K562 (cell line): Measurements from ENCODE around the gene ZDHHC14. TPM values are rescaled to one million over a fixed set of nuclear protein-coding genes. Genes with fewer than 3 reads are reported as not detected.

Source experiments
- ATAC-seq: fragments of 200-7000 bp; cut with Tn5 transposase; 3 replicates; pipeline ENCODE4 v1.9.1; 2020; ENCODE audit warnings: moderate library complexity
- BruUV-seq: library from RNA; stranded (reverse); fragments of 400-500 nt; replicated peaks from 2 replicates; lab custom pipeline; 2021; lab: Mats Ljungman, UMichigan
- CTCF ChIA-PET: fragments of 300-600 bp; formaldehyde crosslinking; extraction: SDS; loops from one replicate; lab custom pipeline; 2021; ENCODE audit warnings: low intra/inter-chr PET ratio; lab: Yijun Ruan, JAX
- POLR2A ChIA-PET: fragments of 300-600, 350-650 bp; sonication (Branson Sonifier 250); formaldehyde crosslinking; extraction: SDS; loops from one replicate; lab custom pipeline; 2021; ENCODE audit warnings: antibody characterized with exemption, inconsistent platforms; lab: Yijun Ruan, JAX
- DNase-seq, 4 experiments: peaks; one replicate each; pipeline versions ENCODE4 v3.0.0 to v3.0.0-alpha.2; 2011 to 2018; ENCODE audit warnings: low spot score in 3 of 4, mixed read lengths in 3 of 4; ENCODE audit errors: extremely low read depth in 1 of 4
- FAIRE-seq: peaks from 2 replicates; lab custom pipeline; 2011; peaks lifted over from hg19 to GRCh38; lab: Jason Lieb, UNC
- H2AFZ ChIP-seq: 2 replicates; pipeline ENCODE4 v1.6.0; 2011; ENCODE audit warnings: low read depth, low read length, control low read depth, inconsistent platforms
- H3K27ac ChIP-seq: fragments of 200-600 bp; 3 replicates; pipeline ENCODE4 v1.8.0; 2011; ENCODE audit warnings: low read depth, mild to moderate bottlenecking, control low read depth, inconsistent platforms, low read length, moderate library complexity, mixed read lengths; ENCODE audit errors: extremely low read depth
- H3K27me3 ChIP-seq, 2 experiments: fragments of 300-600 bp in 1 of 2; 2 replicates in 1 of 2; 3 replicates in 1 of 2; pipeline versions ENCODE4 v1.6.0 to v1.8.0; 2011; ENCODE audit warnings: inconsistent platforms in 2 of 2, low read length in 2 of 2, mild to moderate bottlenecking in 1 of 2, mixed read lengths in 1 of 2, moderate library complexity in 1 of 2; ENCODE audit not compliant: control insufficient read depth in 2 of 2, insufficient read depth in 2 of 2
- H3K36me3 ChIP-seq: fragments of 300-600 bp; 3 replicates; pipeline ENCODE4 v1.8.0; 2011; ENCODE audit warnings: mild to moderate bottlenecking, low read length, inconsistent platforms; ENCODE audit not compliant: control insufficient read depth, insufficient read depth
- H3K4me1 ChIP-seq, 2 experiments: fragments of 200-600 bp in 1 of 2; replicated peaks in 1 of 2; 2 replicates in 1 of 2; 3 replicates in 1 of 2; pipeline versions ENCODE4 v1.5.1 to v1.8.0; 2011; ENCODE audit warnings: inconsistent platforms in 2 of 2, low read length in 2 of 2, mild to moderate bottlenecking in 1 of 2, mixed read lengths in 1 of 2, moderate library complexity in 1 of 2; ENCODE audit not compliant: control insufficient read depth in 2 of 2, insufficient read depth in 2 of 2
- H3K4me2 ChIP-seq: 2 replicates; pipeline ENCODE4 v1.6.1; 2011; ENCODE audit warnings: low read length, control low read depth, inconsistent platforms, mixed read lengths; ENCODE audit not compliant: insufficient read depth
- H3K4me3 ChIP-seq: fragments of 200-600 bp; sonication (generic), shearing (Covaris generic); 2 replicates; pipeline ENCODE4 v1.5.1; 2016; ENCODE audit warnings: control low read depth, inconsistent platforms
- H3K79me2 ChIP-seq: fragments of 200-600 bp; 3 replicates; pipeline ENCODE4 v1.8.0; 2011; ENCODE audit warnings: low read length, inconsistent platforms; ENCODE audit not compliant: control insufficient read depth, insufficient read depth
- H3K9ac ChIP-seq, 2 experiments: 2 replicates each; pipeline versions ENCODE4 v1.6.0 to v1.6.1; 2011; ENCODE audit warnings: low read depth in 2 of 2, low read length in 2 of 2, control low read depth in 1 of 2, inconsistent platforms in 1 of 2, mild to moderate bottlenecking in 1 of 2, mixed read lengths in 1 of 2; ENCODE audit not compliant: insufficient read depth in 1 of 2
- H3K9me1 ChIP-seq: one replicate; pipeline ENCODE4 v1.6.0; 2011; ENCODE audit warnings: inconsistent platforms, mild to moderate bottlenecking, low read length, moderate library complexity; ENCODE audit not compliant: control insufficient read depth, insufficient read depth
- H3K9me3 ChIP-seq: replicated peaks from 2 replicates; pipeline ENCODE4 v1.5.1; 2011; ENCODE audit warnings: low read depth, low read length, inconsistent platforms; ENCODE audit not compliant: control insufficient read depth, insufficient read depth
- H4K20me1 ChIP-seq: replicated peaks from 2 replicates; pipeline ENCODE4 v1.6.1; 2011; ENCODE audit warnings: low read length, inconsistent platforms, mixed read lengths; ENCODE audit not compliant: control insufficient read depth, insufficient read depth
- ARNT ChIP-seq, 2 experiments: fragments of 450-650 bp; IDR thresholded peaks; 2 replicates each; pipeline ENCODE4 v1.6.1; 2016; ENCODE audit warnings: mild to moderate bottlenecking in 1 of 2
- BDP1 ChIP-seq: IDR thresholded peaks from 3 replicates; pipeline ENCODE4 v1.6.1; 2011; ENCODE audit not compliant: insufficient read length, insufficient read depth
- CTBP1 ChIP-seq: fragments of 450-650 bp; IDR thresholded peaks from 2 replicates; pipeline ENCODE4 v1.6.1; 2016; ENCODE audit warnings: borderline replicate concordance
- ETV6 ChIP-seq, 3 experiments: fragments of 150-350 bp in 1 of 3; sonication (generic) in 1 of 3; formaldehyde crosslinking in 1 of 3; IDR thresholded peaks; 2 replicates each; pipeline versions ENCODE4 v1.6.1 to v1.8.0; 2014 to 2022; ENCODE audit warnings: borderline replicate concordance in 2 of 3, low read depth in 2 of 3, antibody characterized with exemption in 1 of 3, low read length in 1 of 3, mild to moderate bottlenecking in 1 of 3, missing genetic modification reagents in 1 of 3
- HMG20B ChIP-seq: fragments of 250-450 bp; sonication (Bioruptor Pico); IDR thresholded peaks from 2 replicates; pipeline ENCODE4 v1.5.0; 2021; ENCODE audit warnings: mild to moderate bottlenecking
- LCOR ChIP-seq: sonication (generic); formaldehyde crosslinking; IDR thresholded peaks from 2 replicates; pipeline ENCODE4 v1.8.0; 2022; ENCODE audit warnings: mild to moderate bottlenecking, missing genetic modification reagents
- PCBP2 ChIP-seq: fragments of 200-400 bp; formaldehyde crosslinking; IDR thresholded peaks from 2 replicates; pipeline ENCODE4 v1.6.1; 2018; ENCODE audit warnings: low read length, low read depth, mild to moderate bottlenecking, moderate library complexity; ENCODE audit not compliant: poor library complexity, severe bottlenecking
- PKNOX1 ChIP-seq: fragments of 450-650 bp; IDR thresholded peaks from 2 replicates; pipeline ENCODE4 v1.6.1; 2016
- RB1 ChIP-seq: fragments of 450-650 bp; IDR thresholded peaks from 2 replicates; pipeline ENCODE4 v1.6.1; 2017; ENCODE audit warnings: low read depth, mild to moderate bottlenecking
- SRF ChIP-seq, 2 experiments: fragments of 250-450, 450-650 bp in 1 of 2; sonication (Bioruptor Pico) in 1 of 2; sonication (generic) in 1 of 2; formaldehyde crosslinking; IDR thresholded peaks; 2 replicates each; pipeline versions ENCODE4 v1.5.0 to v1.5.1; 2020 to 2022; ENCODE audit warnings: mild to moderate bottlenecking in 1 of 2, missing genetic modification reagents in 1 of 2
- STAT5B ChIP-seq: fragments of 250-450 bp; sonication (Bioruptor Pico); IDR thresholded peaks from 2 replicates; pipeline ENCODE4 v1.8.0; 2021; ENCODE audit warnings: mild to moderate bottlenecking, inconsistent platforms
- TRIM25 ChIP-seq: fragments of 450-650 bp; IDR thresholded peaks from 2 replicates; pipeline ENCODE4 v1.7.0; 2016; ENCODE audit warnings: borderline replicate concordance
- XRCC3 ChIP-seq: fragments of 450-650 bp; IDR thresholded peaks from 2 replicates; pipeline ENCODE4 v1.6.1; 2017; ENCODE audit warnings: mild to moderate bottlenecking, moderate library complexity
- ZNF197 ChIP-seq: fragments of 200-800 bp; sonication (Bioruptor generic); IDR thresholded peaks from 2 replicates; pipeline ENCODE4 v1.6.1; 2016; ENCODE audit warnings: low read depth, missing genetic modification characterization, missing compliant biosample characterization
- ZNF436 ChIP-seq: fragments of 250-450, 450-650 bp; sonication (Bioruptor Pico); formaldehyde crosslinking; IDR thresholded peaks from 2 replicates; pipeline ENCODE4 v1.7.0; 2020; ENCODE audit warnings: mild to moderate bottlenecking
- WGBS: fragments of 100-300 bp; shearing (Covaris generic); methylation state at CpG from one replicate; pipeline ENCODE4 v1.1.6; 2016; ENCODE audit warnings: low coverage, mixed read lengths; ENCODE audit not compliant: insufficient coverage; ENCODE audit errors: missing lambda C conversion rate; 5-methylcytosine and 5-hydroxymethylcytosine counted together
- in situ Hi-C: fragments of 300-500 bp; cut with MboI; formaldehyde crosslinking; loops from 4 replicates; pipeline ENCODE4 v1.15.0; 2018; ENCODE audit warnings: inconsistent platforms, mixed read lengths
- intact Hi-C: fragments of 100-400 bp; cut with micrococcal nuclease; formaldehyde crosslinking; loops from 2 replicates; pipeline ENCODE4 v1.14.2; 2022
- polyA plus RNA-seq, 8 experiments: library from polyadenylated mRNA; depleted of rRNA in 4 of 8; stranded (reverse) in 5 of 8; unstranded in 3 of 8; fragments of >200 nt; fragmentation: Nextera tagmentation in 2 of 8; fragmentation: Illumina TruSeq in 1 of 8; extraction: Ambion mirVana in 2 of 8; extraction: Trizol in 1 of 8; gene quantifications; 2 replicates each; pipeline versions ENCODE4 v1.2.1 to v1.2.3, GENCODE V29; 2011 to 2014; ENCODE audit warnings: inconsistent platforms in 1 of 8, missing spikeins in 1 of 8
- total RNA-seq, 7 experiments: library from RNA; depleted of rRNA in 6 of 7; stranded (reverse); fragments of >200 nt in 6 of 7; fragmentation: Illumina TruSeq in 2 of 7; extraction: Trizol in 2 of 7; gene quantifications; 2 replicates each; pipeline versions ENCODE4 v1.2.1 to v1.2.3, GENCODE V29; 2011 to 2021; ENCODE audit warnings: low replicate concordance in 1 of 7
- TF ChIP-seq, protein P1 (sequence below): sonication (generic); formaldehyde crosslinking; IDR thresholded peaks from 2 replicates; pipeline ENCODE4 v1.8.1; 2023; ENCODE audit warnings: mild to moderate bottlenecking, missing genetic modification reagents
- TF ChIP-seq, protein P2 (sequence below): sonication (generic); formaldehyde crosslinking; IDR thresholded peaks from 2 replicates; pipeline ENCODE4 v1.8.0; 2022; ENCODE audit warnings: mild to moderate bottlenecking, missing genetic modification reagents

The ZDHHC14 gene
- total and polyA plus RNA-seq, 9 of the 15 experiments (the other 6 are each of a cell fraction or from before 2014, with no cell fraction given): 0.92 to 23.1 (median 13.8) TPM

DNA sequence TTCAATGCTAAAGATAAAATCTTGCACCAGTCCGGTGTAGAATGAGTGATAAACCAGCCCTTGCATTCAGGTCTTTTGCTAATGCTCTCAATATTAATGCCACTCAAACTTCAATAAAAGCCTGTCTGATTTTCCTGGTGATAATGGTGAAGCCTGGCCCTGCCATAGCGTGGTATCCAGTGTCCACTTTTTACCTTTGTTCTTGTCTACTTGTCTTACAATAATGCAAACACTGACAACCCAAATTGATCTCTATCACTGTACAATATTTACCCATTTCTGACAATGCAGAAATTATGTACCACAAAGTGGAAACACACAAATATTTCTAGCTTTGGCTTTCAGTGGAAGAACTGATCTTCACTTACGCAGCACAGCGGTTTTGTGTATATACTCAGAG is 189.1 kb downstream of the ZDHHC14 start:
- intact Hi-C loops (no loop called here), in situ Hi-C loops (no loop called here)
- POLR2A ChIA-PET: no interaction called here
- TF ChIP-seq RB1: no peak
- TF ChIP-seq XRCC3: no peak
- no peak for TF ChIP-seq ZNF197
- no peak for TF ChIP-seq ZNF436
- no peak for TF ChIP-seq LCOR
- TF ChIP-seq, protein P1, sequence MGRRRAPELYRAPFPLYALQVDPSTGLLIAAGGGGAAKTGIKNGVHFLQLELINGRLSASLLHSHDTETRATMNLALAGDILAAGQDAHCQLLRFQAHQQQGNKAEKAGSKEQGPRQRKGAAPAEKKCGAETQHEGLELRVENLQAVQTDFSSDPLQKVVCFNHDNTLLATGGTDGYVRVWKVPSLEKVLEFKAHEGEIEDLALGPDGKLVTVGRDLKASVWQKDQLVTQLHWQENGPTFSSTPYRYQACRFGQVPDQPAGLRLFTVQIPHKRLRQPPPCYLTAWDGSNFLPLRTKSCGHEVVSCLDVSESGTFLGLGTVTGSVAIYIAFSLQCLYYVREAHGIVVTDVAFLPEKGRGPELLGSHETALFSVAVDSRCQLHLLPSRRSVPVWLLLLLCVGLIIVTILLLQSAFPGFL (CRISPR knock-in tag): no peak
- no peak for TF ChIP-seq BDP1
- TF ChIP-seq, protein P2, sequence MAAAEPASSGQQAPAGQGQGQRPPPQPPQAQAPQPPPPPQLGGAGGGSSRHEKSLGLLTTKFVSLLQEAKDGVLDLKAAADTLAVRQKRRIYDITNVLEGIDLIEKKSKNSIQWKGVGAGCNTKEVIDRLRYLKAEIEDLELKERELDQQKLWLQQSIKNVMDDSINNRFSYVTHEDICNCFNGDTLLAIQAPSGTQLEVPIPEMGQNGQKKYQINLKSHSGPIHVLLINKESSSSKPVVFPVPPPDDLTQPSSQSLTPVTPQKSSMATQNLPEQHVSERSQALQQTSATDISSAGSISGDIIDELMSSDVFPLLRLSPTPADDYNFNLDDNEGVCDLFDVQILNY: no peak
- no peak for TF ChIP-seq ETV6 (IDR thresholded peaks at IDR 0.05; ENCODE audit: borderline replicate concordance in 1 of 2, low read depth in 2 of 2, low read length in 1 of 2)
- TF ChIP-seq ETV6 (CRISPR knock-in tag; IDR thresholded peaks at IDR 0.05; ENCODE audit: borderline replicate concordance): no peak
- no peak for TF ChIP-seq HMG20B
- TF ChIP-seq PCBP2: no peak
- TF ChIP-seq STAT5B: no peak
- no peak for TF ChIP-seq SRF (CRISPR knock-in tag; IDR thresholded peaks at IDR 0.05)
- TF ChIP-seq PKNOX1: no peak
- TF ChIP-seq TRIM25: no peak
- no peak for TF ChIP-seq ARNT (IDR thresholded peaks at IDR 0.05)
- no peak for TF ChIP-seq CTBP1

More for the DNA sequence above, 189.1 kb downstream of the ZDHHC14 start:
- Histone ChIP-seq H2AFZ (no peak overlapping the region), H3K9me3 (no peaks in the 10 kb centered on the region), H4K20me1 (no peaks in the 10 kb centered on the region), H3K27me3 (no peaks in the 10 kb centered on the region), H3K4me3 (no peak overlapping the region), H3K36me3 (no peaks in the 10 kb centered on the region), H3K79me2 (no peaks in the 10 kb centered on the region), H3K4me1 (no peaks in the 10 kb centered on the region), H3K27ac (no peak overlapping the region), H3K9ac (no peak overlapping the region), H3K4me2 (no peak overlapping the region), H3K9me1 (no peaks in the 10 kb centered on the region)
- no TSS peak for BruUV-seq
- no peak for DNase-seq
- FAIRE-seq: no peak
- 66% methylated on average over 4 of the region's 4 CpGs for WGBS
- CTCF ChIA-PET: no interaction called here
- ATAC-seq: no peak
